ENCODE measurements around the gene OR52D1. TPM values are rescaled to one million over a fixed set of nuclear protein-coding genes. Genes with fewer than 3 reads are reported as not detected.

The OR52D1 gene
- total and polyA plus RNA-seq, 4 donors = not detected

GRCh38 chr11:5507933-5508305 lies 19.4 kb downstream of the OR52D1 start:
- H3K27ac ChIP-seq (ENCODE audit: low read depth, low read length) = no peak overlapping the region
- no peaks in the 10 kb centered on the region for H3K27me3 ChIP-seq (ENCODE audit: control insufficient read depth, insufficient read depth, low read length)
- no peaks in the 10 kb centered on the region for H3K4me1 ChIP-seq (ENCODE audit: control insufficient read depth, insufficient read depth, low read length)
- 78% methylated on average over 6 of the region's 6 CpGs for WGBS (ENCODE audit: insufficient coverage)
- no peak for DNase-seq (ENCODE audit: low read depth in 4 of 6, low spot score in 6 of 6)
- no peak overlapping the region for H3K4me3 ChIP-seq (ENCODE audit: low read depth, low read length)
- no peaks in the 10 kb centered on the region for H3K36me3 ChIP-seq (ENCODE audit: control insufficient read depth, insufficient read depth, low read length)
- no peaks in the 10 kb centered on the region for H3K9me3 ChIP-seq (ENCODE audit: control insufficient read depth, insufficient read depth, low read length)

GRCh38 chr11:5508605-5509004 lies 20.1 kb downstream of the OR52D1 start:
- Histone ChIP-seq H3K9me3 (ENCODE audit: control insufficient read depth, insufficient read depth, low read length) (no peaks in the 10 kb centered on the region), H3K36me3 (ENCODE audit: control insufficient read depth, insufficient read depth, low read length) (no peaks in the 10 kb centered on the region), H3K27me3 (ENCODE audit: control insufficient read depth, insufficient read depth, low read length) (no peaks in the 10 kb centered on the region), H3K27ac (ENCODE audit: low read depth, low read length) (no peak overlapping the region), H3K4me3 (ENCODE audit: low read depth, low read length) (no peak overlapping the region), H3K4me1 (ENCODE audit: control insufficient read depth, insufficient read depth, low read length) (no peaks in the 10 kb centered on the region)
- WGBS (ENCODE audit: insufficient coverage) = 92% methylated on average over 8 of the region's 8 CpGs
- DNase-seq (ENCODE audit: low read depth in 4 of 6, low spot score in 6 of 6) = no peak

GRCh38 chr11:5509803-5510202 lies 21.3 kb downstream of the OR52D1 start, which contains the start of gene UBQLN3:
TSS of gene UBQLN3 (minus strand) at chr11:5509957. CDS start at chr11:5509558, 399 bp downstream.
- Histone ChIP-seq H3K9me3 (ENCODE audit: control insufficient read depth, insufficient read depth, low read length) (no peaks in the 10 kb centered on the region), H3K4me1 (ENCODE audit: control insufficient read depth, insufficient read depth, low read length) (no peaks in the 10 kb centered on the region), H3K36me3 (ENCODE audit: control insufficient read depth, insufficient read depth, low read length) (no peaks in the 10 kb centered on the region), H3K27ac (ENCODE audit: low read depth, low read length) (no peak within 1 kb of the TSS), H3K4me3 (ENCODE audit: low read depth, low read length) (no peak within 1 kb of the TSS), H3K27me3 (ENCODE audit: control insufficient read depth, insufficient read depth, low read length) (no peaks in the 10 kb centered on the region)
- 86% methylated on average over 3 of the region's 4 CpGs for WGBS (ENCODE audit: insufficient coverage)
- DNase-seq (ENCODE audit: low read depth in 4 of 6, low spot score in 6 of 6) = no peak

- no peaks in the 10 kb centered on the region for H3K4me1 ChIP-seq (ENCODE audit: control insufficient read depth, insufficient read depth, low read length)
- no peak for DNase-seq (ENCODE audit: low read depth in 4 of 6, low spot score in 6 of 6)
- H3K27ac ChIP-seq (ENCODE audit: low read depth, low read length) = no peak overlapping the region
- no peaks in the 10 kb centered on the region for H3K27me3 ChIP-seq (ENCODE audit: control insufficient read depth, insufficient read depth, low read length)
- no peak overlapping the region for H3K4me3 ChIP-seq (ENCODE audit: low read depth, low read length)
- H3K36me3 ChIP-seq (ENCODE audit: control insufficient read depth, insufficient read depth, low read length) = no peaks in the 10 kb centered on the region
- H3K9me3 ChIP-seq (ENCODE audit: control insufficient read depth, insufficient read depth, low read length) = no peaks in the 10 kb centered on the region
Measured at GRCh38 chr11:5514841-5515240, 26.4 kb downstream of the OR52D1 start.

GRCh38 chr11:5516599-5516998 lies 28.1 kb downstream of the OR52D1 start, which contains the start of gene UBQLNL:
TSS of gene UBQLNL (minus strand) at chr11:5516699. CDS start at chr11:5516441, 258 bp downstream.
- no peaks in the 10 kb centered on the region for H3K27me3 ChIP-seq (ENCODE audit: control insufficient read depth, insufficient read depth, low read length)
- no peak within 1 kb of the TSS for H3K27ac ChIP-seq (ENCODE audit: low read depth, low read length)
- H3K4me3 ChIP-seq (ENCODE audit: low read depth, low read length) = no peak within 1 kb of the TSS
- H3K36me3 ChIP-seq (ENCODE audit: control insufficient read depth, insufficient read depth, low read length) = no peaks in the 10 kb centered on the region
- DNase-seq (ENCODE audit: low read depth in 4 of 6, low spot score in 6 of 6) = no peak
- H3K4me1 ChIP-seq (ENCODE audit: control insufficient read depth, insufficient read depth, low read length) = no peaks in the 10 kb centered on the region
- H3K9me3 ChIP-seq (ENCODE audit: control insufficient read depth, insufficient read depth, low read length) = no peaks in the 10 kb centered on the region
- WGBS (ENCODE audit: insufficient coverage) = no CpG with 5 or more reads among the region's 2 CpGs

GRCh38 chr11:5521540-5521939 lies 33.1 kb downstream of the OR52D1 start:
- H3K4me3 ChIP-seq (ENCODE audit: low read depth, low read length) = no peak overlapping the region
- H3K27ac ChIP-seq (ENCODE audit: low read depth, low read length) = no peak overlapping the region
- WGBS (ENCODE audit: insufficient coverage) = 100% methylated on average over 1 of the region's 4 CpGs
- H3K36me3 ChIP-seq (ENCODE audit: control insufficient read depth, insufficient read depth, low read length) = no peaks in the 10 kb centered on the region
- no peaks in the 10 kb centered on the region for H3K4me1 ChIP-seq (ENCODE audit: control insufficient read depth, insufficient read depth, low read length)
- no peaks in the 10 kb centered on the region for H3K9me3 ChIP-seq (ENCODE audit: control insufficient read depth, insufficient read depth, low read length)
- no peaks in the 10 kb centered on the region for H3K27me3 ChIP-seq (ENCODE audit: control insufficient read depth, insufficient read depth, low read length)
- DNase-seq (ENCODE audit: low read depth in 4 of 6, low spot score in 6 of 6) = no peak

GRCh38 chr11:5522308-5522707 lies 33.8 kb downstream of the OR52D1 start:
- H3K4me1 ChIP-seq (ENCODE audit: control insufficient read depth, insufficient read depth, low read length) = no peaks in the 10 kb centered on the region
- no peaks in the 10 kb centered on the region for H3K9me3 ChIP-seq (ENCODE audit: control insufficient read depth, insufficient read depth, low read length)
- no peak for DNase-seq (ENCODE audit: low read depth in 4 of 6, low spot score in 6 of 6)
- no peaks in the 10 kb centered on the region for H3K27me3 ChIP-seq (ENCODE audit: control insufficient read depth, insufficient read depth, low read length)
- H3K27ac ChIP-seq (ENCODE audit: low read depth, low read length) = no peak overlapping the region
- no peak overlapping the region for H3K4me3 ChIP-seq (ENCODE audit: low read depth, low read length)
- WGBS (ENCODE audit: insufficient coverage) = 100% methylated on average over 2 of the region's 2 CpGs
- H3K36me3 ChIP-seq (ENCODE audit: control insufficient read depth, insufficient read depth, low read length) = no peaks in the 10 kb centered on the region

- WGBS (ENCODE audit: insufficient coverage) = 50% methylated on average over 2 of the region's 3 CpGs
- no peaks in the 10 kb centered on the region for H3K36me3 ChIP-seq (ENCODE audit: control insufficient read depth, insufficient read depth, low read length)
- H3K4me3 ChIP-seq (ENCODE audit: low read depth, low read length) = no peak overlapping the region
- no peaks in the 10 kb centered on the region for H3K9me3 ChIP-seq (ENCODE audit: control insufficient read depth, insufficient read depth, low read length)
- no peaks in the 10 kb centered on the region for H3K4me1 ChIP-seq (ENCODE audit: control insufficient read depth, insufficient read depth, low read length)
- H3K27ac ChIP-seq (ENCODE audit: low read depth, low read length) = no peak overlapping the region
- no peak for DNase-seq (ENCODE audit: low read depth in 4 of 6, low spot score in 6 of 6)
- no peaks in the 10 kb centered on the region for H3K27me3 ChIP-seq (ENCODE audit: control insufficient read depth, insufficient read depth, low read length)
Measured at GRCh38 chr11:5524756-5525155, 36.3 kb downstream of the OR52D1 start.

- no peak overlapping the region for H3K27ac ChIP-seq (ENCODE audit: low read depth, low read length)
- no peak for DNase-seq (ENCODE audit: low read depth in 4 of 6, low spot score in 6 of 6)
- no peaks in the 10 kb centered on the region for H3K27me3 ChIP-seq (ENCODE audit: control insufficient read depth, insufficient read depth, low read length)
- 97% methylated on average over 5 of the region's 5 CpGs for WGBS (ENCODE audit: insufficient coverage)
- no peaks in the 10 kb centered on the region for H3K4me1 ChIP-seq (ENCODE audit: control insufficient read depth, insufficient read depth, low read length)
- H3K36me3 ChIP-seq (ENCODE audit: control insufficient read depth, insufficient read depth, low read length) = no peaks in the 10 kb centered on the region
- no peaks in the 10 kb centered on the region for H3K9me3 ChIP-seq (ENCODE audit: control insufficient read depth, insufficient read depth, low read length)
- H3K4me3 ChIP-seq (ENCODE audit: low read depth, low read length) = no peak overlapping the region
Measured at GRCh38 chr11:5527716-5528115, 39.2 kb downstream of the OR52D1 start.

- Histone ChIP-seq H3K4me3 (ENCODE audit: low read depth, low read length) (no peak overlapping the region), H3K27ac (ENCODE audit: low read depth, low read length) (no peak overlapping the region), H3K36me3 (ENCODE audit: control insufficient read depth, insufficient read depth, low read length) (no peaks in the 10 kb centered on the region), H3K27me3 (ENCODE audit: control insufficient read depth, insufficient read depth, low read length) (no peaks in the 10 kb centered on the region), H3K4me1 (ENCODE audit: control insufficient read depth, insufficient read depth, low read length) (no peaks in the 10 kb centered on the region), H3K9me3 (ENCODE audit: control insufficient read depth, insufficient read depth, low read length) (no peaks in the 10 kb centered on the region)
- DNase-seq (ENCODE audit: low read depth in 4 of 6, low spot score in 6 of 6) = no peak
- no CpG with 5 or more reads among the region's 1 CpG for WGBS (ENCODE audit: insufficient coverage)
Measured at GRCh38 chr11:5528495-5528894, 40.0 kb downstream of the OR52D1 start.

Measured in spinal cord (tissue), 10 donors.